PC-9 (cell line): ENCODE results near the gene STC2. TPM values are rescaled to one million over a fixed set of nuclear protein-coding genes. Genes with fewer than 3 reads are reported as not detected.

ENCODE experiments used
- BruUV-seq: library from RNA; stranded (reverse); fragments of 400-500 nt; replicated peaks from 2 replicates; lab custom pipeline; 2021; lab: Mats Ljungman, UMichigan
- CTCF ChIA-PET: fragments of 300-600 bp; sonication (Branson Sonifier 250); formaldehyde crosslinking; loops from one replicate; lab custom pipeline; 2022; ENCODE audit warnings: antibody characterized with exemption; lab: Charles Lee
- POLR2A ChIA-PET: fragments of 300-600 bp; sonication (Branson Sonifier 250); formaldehyde crosslinking; loops from one replicate; lab custom pipeline; 2022; ENCODE audit warnings: antibody characterized with exemption; ENCODE audit not compliant: unreplicated experiment; lab: Charles Lee
- DNase-seq, 2 experiments: peaks; one replicate each; pipeline versions ENCODE4 v3.0.0 to v3.0.0-alpha.2; 2015 to 2022; ENCODE audit warnings: mixed read lengths in 1 of 2
- H2AFZ ChIP-seq: fragments of 200-600 bp; sonication (generic); 2 replicates; pipeline ENCODE4 v1.8.1; 2017; ENCODE audit warnings: antibody characterized with exemption
- H3F3A ChIP-seq: fragments of 200-600 bp; sonication (generic); 2 replicates; pipeline ENCODE4 v1.8.1; 2017; ENCODE audit warnings: antibody characterized with exemption, mild to moderate bottlenecking, low read depth; ENCODE audit not compliant: insufficient read depth
- H3K27ac ChIP-seq: fragments of 200-600 bp; sonication (generic); 2 replicates; pipeline ENCODE4 v1.6.1; 2016; ENCODE audit warnings: mixed run types
- H3K27me3 ChIP-seq: fragments of 200-600 bp; sonication (generic); 2 replicates; pipeline ENCODE4 v1.6.1; 2016; ENCODE audit warnings: low read depth, mixed run types; ENCODE audit not compliant: insufficient read depth
- H3K36me3 ChIP-seq: fragments of 200-600 bp; sonication (generic); 2 replicates; pipeline ENCODE4 v1.6.1; 2016; ENCODE audit warnings: low read depth, mixed run types
- H3K4me1 ChIP-seq: fragments of 200-600 bp; sonication (generic); replicated peaks from 2 replicates; pipeline ENCODE4 v1.6.1; 2016; ENCODE audit warnings: mixed run types; ENCODE audit not compliant: insufficient read depth
- H3K4me2 ChIP-seq: fragments of 200-600 bp; sonication (generic); 2 replicates; pipeline ENCODE4 v1.6.1; 2017; ENCODE audit warnings: mixed run types
- H3K4me3 ChIP-seq: fragments of 200-600 bp; sonication (generic); 2 replicates; pipeline ENCODE4 v1.6.1; 2016; ENCODE audit warnings: mixed run types
- H3K79me2 ChIP-seq: fragments of 200-600 bp; sonication (generic); 2 replicates; pipeline ENCODE4 v1.6.1; 2017; ENCODE audit warnings: low read depth, mixed run types
- H3K9me2 ChIP-seq: fragments of 200-600 bp; sonication (generic); 2 replicates; pipeline ENCODE4 v1.8.1; 2017; ENCODE audit warnings: mild to moderate bottlenecking; ENCODE audit not compliant: insufficient read depth
- H3K9me3 ChIP-seq: fragments of 200-600 bp; sonication (generic); 2 replicates; pipeline ENCODE4 v1.8.1; 2016; ENCODE audit warnings: low read depth; ENCODE audit not compliant: insufficient read depth
- H4K20me1 ChIP-seq: fragments of 200-600 bp; sonication (generic); 2 replicates; pipeline ENCODE4 v1.8.1; 2017; ENCODE audit not compliant: insufficient read depth
- CTCF ChIP-seq: fragments of 200-600 bp; sonication (generic); conservative IDR thresholded peaks from 2 replicates; pipeline ENCODE4 v1.6.1; 2017; ENCODE audit warnings: mixed run types, antibody characterized with exemption, mild to moderate bottlenecking, moderate library complexity
- EZH2 ChIP-seq: fragments of 200-600 bp; sonication (generic); IDR thresholded peaks from 2 replicates; pipeline ENCODE4 v1.8.0; 2017; ENCODE audit warnings: antibody characterized with exemption, low read depth
- intact Hi-C: fragments of 100-400 bp; cut with micrococcal nuclease; formaldehyde crosslinking; loops from one replicate; pipeline ENCODE4 v1.10.0; 2022; ENCODE audit not compliant: unreplicated experiment
- total RNA-seq: library from RNA; stranded (reverse); gene quantifications from 2 replicates; pipeline ENCODE4 v1.2.3, GENCODE V29; 2021

The STC2 gene
- total RNA-seq, 1 experiment from 2014 or later, result 63.5 TPM

- Histone ChIP-seq H3K79me2 (peaks cover 38% of the 10 kb centered on the region), H3K4me1 (peaks cover 8% of the 10 kb centered on the region), H3K4me3 (no peak overlapping the region), H3K36me3 (peaks cover 80% of the 10 kb centered on the region), H4K20me1 (peaks cover 64% of the 10 kb centered on the region), H3K4me2 (no peak overlapping the region), H3K27ac (no peak overlapping the region), H3K9me2 (no peaks in the 10 kb centered on the region), H3F3A (peaks cover 97% of the 10 kb centered on the region), H2AFZ (no peak overlapping the region), H3K9me3 (no peaks in the 10 kb centered on the region), H3K27me3 (no peaks in the 10 kb centered on the region)
- no TSS peak for BruUV-seq
- POLR2A ChIA-PET, result no interaction called here
- CTCF ChIA-PET, result no interaction called here
- intact Hi-C loops, result loop anchor here (10.0 kb wide), 3 partner anchors 295 to 505 kb away; partner anchors contain the start of gene BOD1
- DNase-seq, result no peak
- TF ChIP-seq CTCF (no peak), EZH2 (no peak)
These were observed 8.6 kb downstream of the STC2 start for GRCh38 chr5:173319646-173320045.

- Histone ChIP-seq H3K4me1 (peaks cover 7% of the 10 kb centered on the region; the same call in 1 of the 2 replicates), H3K4me2 (no peak overlapping the region), H3K36me3 (peaks cover 74% of the 10 kb centered on the region), H3F3A (peaks cover 97% of the 10 kb centered on the region), H3K79me2 (peaks cover 32% of the 10 kb centered on the region), H2AFZ (no peak overlapping the region), H3K4me3 (no peak overlapping the region), H3K9me3 (no peaks in the 10 kb centered on the region), H4K20me1 (peaks cover 58% of the 10 kb centered on the region), H3K27ac (no peak overlapping the region), H3K27me3 (no peaks in the 10 kb centered on the region), H3K9me2 (no peaks in the 10 kb centered on the region)
- peak in 1 of 2 experiments; percentile 34 for DNase-seq
- BruUV-seq, result no TSS peak
- POLR2A ChIA-PET, result interaction anchor here (0.7 kb wide), 1 partner anchor 253 kb away, joined by 3 read pairs; no protein-coding TSS in a partner anchor
- CTCF ChIA-PET, result no interaction called here
- TF ChIP-seq CTCF (no peak), EZH2 (no peak)
- intact Hi-C loops, result no loop called here
These were observed 9.2 kb downstream of the STC2 start for GRCh38 chr5:173318881-173319620.

GRCh38 chr5:173318330-173318729 is 9.9 kb downstream of the STC2 start:
- CTCF ChIA-PET, result no interaction called here
- no TSS peak for BruUV-seq

More at GRCh38 chr5:173318330-173318729, 9.9 kb downstream of the STC2 start:
- no peaks in the 10 kb centered on the region for H3K9me3 ChIP-seq
- H4K20me1 ChIP-seq, result peaks cover 50% of the 10 kb centered on the region
- POLR2A ChIA-PET, result interaction anchor here (0.7 kb wide), 1 partner anchor 254 kb away, joined by 3 read pairs; no protein-coding TSS in a partner anchor
- no peaks in the 10 kb centered on the region for H3K27me3 ChIP-seq
- no peaks in the 10 kb centered on the region for H3K9me2 ChIP-seq
- no peak overlapping the region for H3K4me2 ChIP-seq
- peaks cover 97% of the 10 kb centered on the region for H3F3A ChIP-seq
- no peak overlapping the region for H3K4me3 ChIP-seq
- intact Hi-C loops, result no loop called here
- no peak overlapping the region for H2AFZ ChIP-seq
- H3K27ac ChIP-seq, result 0 out of 2 replicates have a peak overlapping the region, but pooled peaks have one; percentile 25
- peaks cover 7% of the 10 kb centered on the region; the same call in 1 of the 2 replicates for H3K4me1 ChIP-seq
- H3K36me3 ChIP-seq, result peaks cover 66% of the 10 kb centered on the region
- H3K79me2 ChIP-seq, result peaks cover 25% of the 10 kb centered on the region
- no peak for TF ChIP-seq CTCF
- no peak for TF ChIP-seq EZH2
- peak in 1 of 2 experiments; percentile 3 for DNase-seq
